HFFc6 (cell line): Measurements from ENCODE around the gene HS1BP3. TPM values are rescaled to one million over a fixed set of nuclear protein-coding genes. Genes with fewer than 3 reads are reported as not detected.

Source experiments
- DNase-seq: peaks from one replicate; pipeline ENCODE4 v3.0.0-alpha.2; 2018
- H3K27ac Mint-ChIP-seq: 2 replicates; pipeline ENCODE4 v1.8.0; 2020; ENCODE audit warnings: mild to moderate bottlenecking, mixed read lengths
- H3K27me3 Mint-ChIP-seq: 2 replicates; pipeline ENCODE4 v1.8.0; 2021; ENCODE audit warnings: mild to moderate bottlenecking, moderate library complexity, mixed read lengths; ENCODE audit not compliant: insufficient read depth
- H3K36me3 Mint-ChIP-seq: 2 replicates; pipeline ENCODE4 v1.8.0; 2021; ENCODE audit warnings: low read depth, mixed read lengths
- H3K4me1 Mint-ChIP-seq: 2 replicates; pipeline ENCODE4 v1.8.0; 2020; ENCODE audit warnings: low read depth, mixed read lengths
- H3K4me3 Mint-ChIP-seq: 2 replicates; pipeline ENCODE4 v1.8.0; 2020; ENCODE audit warnings: mild to moderate bottlenecking, moderate library complexity, mixed read lengths
- H3K9me3 Mint-ChIP-seq: 2 replicates; pipeline ENCODE4 v1.8.0; 2020; ENCODE audit warnings: mild to moderate bottlenecking, mixed read lengths
- CTCF ChIP-seq: fragments of 200-600 bp; sonication (generic); IDR thresholded peaks from 2 replicates; pipeline ENCODE4 v1.5.0; 2021; ENCODE audit warnings: antibody characterized with exemption, mild to moderate bottlenecking
- total RNA-seq, 6 experiments: library from RNA; stranded (reverse); fragmentation: NEBNext Ultra II Directional; extraction: Animal tissue kit (Norgen Biotek cat#: 25700); gene quantifications; 2 replicates in 1 of 6; 3 replicates in 5 of 6; pipeline ENCODE4 v1.2.3, GENCODE V29; 2021

HS1BP3 gene
- total RNA-seq, 6 experiments from 2014 or later = 12.7 to 17.3 (median 15.8) TPM

GRCh38 chr2:20576598-20577115, 74.2 kb downstream of the HS1BP3 start:
- Mint-ChIP-seq H3K27me3 (peaks cover 2% of the 10 kb centered on the region), H3K4me1 (peaks cover 69% of the 10 kb centered on the region), H3K9me3 (no peaks in the 10 kb centered on the region), H3K4me3 (no peak overlapping the region), H3K27ac (no peak overlapping the region), H3K36me3 (no peaks in the 10 kb centered on the region)
- no peak for TF ChIP-seq CTCF
- no peak for DNase-seq

GRCh38 chr2:20575935-20576597, 74.8 kb downstream of the HS1BP3 start:
- H3K36me3 Mint-ChIP-seq = no peaks in the 10 kb centered on the region
- H3K9me3 Mint-ChIP-seq = no peaks in the 10 kb centered on the region
- no peak overlapping the region for H3K27ac Mint-ChIP-seq
- no peak overlapping the region for H3K4me3 Mint-ChIP-seq
- TF ChIP-seq CTCF = no peak
- peaks cover 2% of the 10 kb centered on the region for H3K27me3 Mint-ChIP-seq
- no peak for DNase-seq
- peaks cover 70% of the 10 kb centered on the region for H3K4me1 Mint-ChIP-seq

- Mint-ChIP-seq H3K36me3 (no peaks in the 10 kb centered on the region), H3K9me3 (no peaks in the 10 kb centered on the region), H3K27me3 (peaks cover 2% of the 10 kb centered on the region), H3K4me1 (peaks cover 63% of the 10 kb centered on the region), H3K27ac (no peak overlapping the region), H3K4me3 (no peak overlapping the region)
- no peak for DNase-seq
- TF ChIP-seq CTCF = no peak
Observed at GRCh38 chr2:20575414-20575813, 75.5 kb downstream of the HS1BP3 start.

GRCh38 chr2:20574930-20575329, 76.0 kb downstream of the HS1BP3 start:
- Mint-ChIP-seq H3K27ac (no peak overlapping the region), H3K36me3 (no peaks in the 10 kb centered on the region), H3K9me3 (no peaks in the 10 kb centered on the region), H3K4me1 (peaks cover 59% of the 10 kb centered on the region), H3K4me3 (no peak overlapping the region), H3K27me3 (peaks cover 2% of the 10 kb centered on the region)
- no peak for DNase-seq
- no peak for TF ChIP-seq CTCF

GRCh38 chr2:20574423-20574911, 76.4 kb downstream of the HS1BP3 start:
- Mint-ChIP-seq H3K27me3 (peaks cover 4% of the 10 kb centered on the region), H3K27ac (no peak overlapping the region), H3K4me3 (no peak overlapping the region), H3K4me1 (peaks cover 58% of the 10 kb centered on the region), H3K9me3 (no peaks in the 10 kb centered on the region), H3K36me3 (no peaks in the 10 kb centered on the region)
- no peak for TF ChIP-seq CTCF
- no peak for DNase-seq
